ENCODE measurements around the gene ASRGL1.

Gene ASRGL1

DNA sequence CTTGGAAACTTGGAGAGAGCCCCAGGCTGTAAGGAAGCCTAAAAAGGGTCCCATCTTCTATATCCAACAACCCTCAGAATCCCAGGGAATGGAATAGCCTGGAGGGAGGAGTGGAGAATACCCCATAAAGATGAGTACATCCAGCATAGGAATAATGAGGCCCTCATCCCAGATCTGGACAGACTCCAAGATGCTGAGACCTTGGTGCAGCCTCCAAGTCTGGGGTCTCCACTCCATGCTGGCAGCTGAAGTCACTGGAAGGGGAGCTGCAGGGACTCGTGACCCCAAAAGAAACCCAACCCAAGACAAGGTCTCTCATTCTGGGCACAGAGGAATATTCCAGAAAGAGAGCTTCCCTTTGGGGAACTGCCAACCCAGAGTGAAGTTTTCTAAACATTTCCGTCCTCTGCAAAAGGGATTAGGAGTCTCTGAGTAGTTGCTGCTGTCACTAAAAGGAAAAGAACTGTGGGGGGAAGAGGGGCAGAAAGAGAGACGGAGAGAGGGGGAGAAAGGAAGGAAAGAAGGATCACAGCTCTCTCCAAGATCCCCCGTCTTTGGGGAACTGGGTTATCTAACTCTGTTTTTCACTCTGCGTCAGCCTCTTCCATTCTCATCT lies 82.2 kb downstream of the ASRGL1 start:
- no peak for DNase-seq

DNA sequence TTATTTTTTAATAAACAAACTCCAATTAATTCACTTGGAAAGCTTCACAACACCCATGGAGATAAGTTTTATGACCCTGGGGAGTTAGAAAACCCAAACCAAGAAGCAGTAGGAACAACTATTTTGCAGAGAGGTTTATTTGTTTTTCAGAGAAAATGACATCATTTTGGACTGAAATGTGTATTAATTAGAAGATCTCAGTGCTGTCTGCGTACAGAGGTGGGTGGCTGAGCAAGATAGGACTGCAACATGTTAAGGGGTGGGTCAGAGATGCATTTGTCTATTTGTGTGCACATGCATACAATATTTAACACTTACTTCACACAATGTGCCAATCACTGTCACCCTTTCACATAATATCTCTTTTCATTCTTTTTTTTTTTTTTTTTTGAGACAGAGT lies 82.7 kb downstream of the ASRGL1 start:
- no peak for DNase-seq

DNA sequence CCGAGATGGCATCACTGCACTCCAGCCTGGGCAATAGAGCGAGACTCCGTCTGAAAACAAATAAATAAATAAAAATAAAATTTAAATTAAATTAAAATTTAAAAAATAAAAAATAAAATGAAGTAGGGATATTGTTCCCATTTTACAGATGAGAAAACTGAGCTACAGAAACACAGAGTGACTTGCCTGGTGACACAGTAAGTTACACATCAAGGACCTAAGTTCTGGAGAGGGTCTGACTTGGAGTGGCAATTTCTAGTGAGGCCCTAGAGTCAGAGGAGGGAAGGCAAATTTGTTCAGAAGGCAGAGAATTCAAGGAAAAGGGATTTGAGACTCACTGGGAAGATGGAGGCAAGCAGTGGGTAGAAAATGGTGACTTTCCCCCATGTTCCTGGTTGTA lies 83.6 kb downstream of the ASRGL1 start:
- no peak for DNase-seq

DNA sequence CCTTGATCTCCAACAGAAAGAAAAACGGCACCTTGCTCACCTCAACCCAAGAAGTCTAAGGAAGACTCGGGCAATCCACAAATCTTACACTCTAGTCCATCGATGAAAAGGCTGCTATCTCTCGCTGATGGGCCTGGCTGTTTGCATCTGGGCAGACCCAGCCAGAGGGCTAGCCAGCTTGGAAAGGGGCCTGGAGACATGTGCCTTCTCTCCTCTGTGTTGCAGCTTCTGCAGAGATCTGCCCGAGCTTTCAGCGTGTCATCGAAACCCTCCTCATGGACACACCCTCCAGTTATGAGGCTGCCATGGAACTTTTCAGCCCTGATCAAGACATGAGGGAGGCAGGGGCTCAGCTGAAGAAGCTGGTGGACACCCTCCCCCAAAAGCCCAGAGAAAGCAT lies 84.7 kb downstream of the ASRGL1 start:
- no peak for DNase-seq

DNA sequence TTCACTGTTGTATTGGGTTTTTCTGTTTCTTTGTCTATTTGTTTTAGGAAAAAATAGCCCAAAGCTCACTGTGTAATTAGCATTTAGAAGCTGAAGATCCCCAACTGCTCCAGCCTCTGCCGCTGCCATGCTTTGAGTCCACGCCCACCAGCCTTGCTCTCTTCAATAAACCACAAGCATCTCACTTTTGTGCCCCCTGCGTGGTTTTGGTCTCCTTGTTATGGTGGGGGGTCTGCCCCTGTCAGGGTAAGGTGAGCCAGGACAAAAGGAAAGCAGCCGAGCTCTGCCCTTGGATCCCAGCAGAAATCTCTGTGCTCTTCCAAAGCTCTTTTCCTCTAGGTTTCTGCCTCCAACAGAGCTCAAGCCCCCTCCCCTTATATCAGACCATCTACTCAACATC lies 85.8 kb downstream of the ASRGL1 start:
- no peak for DNase-seq

DNA sequence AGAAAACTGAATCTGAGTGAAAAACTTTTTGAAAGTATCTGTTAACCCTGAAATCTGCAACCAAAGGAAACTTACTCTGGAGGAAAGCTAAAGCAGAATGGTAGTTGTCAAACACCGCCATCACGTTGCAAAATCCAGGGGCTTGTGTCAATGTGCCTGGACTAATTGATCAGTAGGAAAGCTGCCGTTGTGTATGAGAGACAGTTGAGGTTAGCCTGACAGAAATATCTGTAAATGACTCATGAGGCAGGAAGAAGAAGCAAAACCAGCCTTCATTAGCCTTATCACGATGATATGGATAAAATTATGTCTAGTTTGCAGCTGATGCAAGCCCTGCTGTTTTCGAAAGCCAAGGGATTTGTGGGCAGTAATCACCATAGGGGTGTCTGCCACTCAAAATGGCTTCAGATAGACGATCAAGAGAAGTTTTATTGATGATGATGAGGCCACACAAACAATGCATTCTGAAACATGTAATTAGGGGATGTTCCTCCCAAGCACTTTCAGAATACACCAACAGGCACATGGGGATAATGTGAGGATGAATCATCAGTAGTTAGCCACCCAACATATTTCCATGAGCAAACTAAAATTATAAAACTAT lies 90.5 kb downstream of the ASRGL1 start:
- DNase-seq = no peak

DNA sequence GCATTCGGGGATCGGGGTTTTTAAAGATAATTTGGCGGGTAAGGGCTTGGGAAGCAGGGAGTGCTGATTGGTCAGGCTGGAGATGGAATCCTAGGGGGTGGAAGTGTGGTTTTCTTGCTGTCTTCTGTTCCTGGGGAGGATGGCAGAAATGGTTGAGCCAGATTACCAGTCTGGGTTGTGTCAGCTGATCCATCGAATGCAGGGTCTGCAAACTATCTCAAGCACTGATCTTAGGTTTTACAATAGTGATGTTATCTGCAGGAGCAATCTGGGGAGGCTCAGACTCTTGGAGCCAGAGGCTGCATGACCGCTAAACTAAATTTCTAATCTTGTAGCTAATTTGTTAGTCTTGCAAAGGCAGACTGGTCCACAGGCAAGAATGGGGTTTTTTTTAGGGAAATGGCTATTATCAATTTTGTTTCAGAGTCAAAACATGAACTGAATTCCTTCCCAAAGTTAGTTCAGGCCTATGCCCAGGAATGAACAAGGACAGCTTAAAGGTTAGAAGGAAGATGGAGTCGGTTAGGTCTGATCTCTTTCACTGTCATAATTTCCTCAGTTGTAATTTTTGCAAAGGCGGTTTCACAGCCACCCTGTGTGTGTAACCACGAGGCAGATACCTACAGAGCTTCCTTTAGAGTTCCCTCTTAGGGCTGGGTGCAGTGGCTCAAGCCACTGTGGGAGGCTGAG lies 91.8 kb downstream of the ASRGL1 start:
- no peak for DNase-seq

DNA sequence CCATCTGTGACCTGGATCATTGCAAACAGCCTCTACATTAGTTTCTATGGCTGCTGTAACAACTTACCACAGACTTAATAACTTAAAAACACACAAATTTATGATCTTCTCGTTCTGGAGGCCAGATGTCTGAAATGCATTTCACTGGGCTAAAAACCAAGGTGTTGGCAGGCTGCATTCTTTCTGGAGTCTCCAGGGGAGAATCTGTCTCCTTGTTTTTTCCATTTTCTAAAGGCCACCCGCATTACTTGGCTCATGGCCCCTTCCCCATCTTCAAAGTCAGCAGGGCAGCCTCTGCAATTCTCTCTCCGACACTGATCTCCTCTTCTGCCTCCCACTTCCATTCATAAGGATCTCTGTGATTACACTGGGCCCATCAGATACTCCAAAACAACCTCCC lies 93.2 kb downstream of the ASRGL1 start:
- no peak for DNase-seq

DNA sequence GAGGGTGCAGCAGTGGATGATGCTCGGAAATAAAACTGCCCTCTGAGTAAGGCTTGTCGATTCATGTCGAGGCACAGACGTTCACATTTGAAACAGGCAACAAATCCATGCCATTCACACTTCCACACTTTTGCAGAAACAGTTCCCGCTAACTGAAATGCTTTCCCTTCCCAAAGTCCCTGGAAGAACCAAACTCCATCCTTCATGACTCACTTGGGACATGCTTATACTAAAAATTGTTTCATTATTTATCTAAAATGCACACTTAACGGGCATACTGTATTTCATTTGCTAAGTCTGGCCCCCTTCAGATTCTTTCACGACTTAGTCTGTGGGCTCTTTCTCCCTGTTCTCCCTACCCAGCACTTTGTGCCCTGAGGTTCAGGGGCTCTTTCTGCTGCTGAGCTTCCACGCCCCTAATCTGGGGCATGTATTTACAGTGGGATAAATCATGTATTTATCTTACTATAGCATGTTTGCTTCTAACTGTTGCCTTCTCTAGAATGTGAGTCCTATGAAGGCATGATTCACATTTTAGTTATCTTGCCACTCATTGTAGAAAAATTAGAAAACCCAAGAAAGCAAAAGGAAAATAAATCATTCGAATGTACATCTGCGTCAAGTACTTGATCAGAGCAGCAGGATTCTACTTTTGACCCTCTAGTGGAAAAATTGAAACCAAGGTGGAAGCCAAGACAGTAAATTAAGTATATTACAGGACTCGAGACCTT lies 94.1 kb downstream of the ASRGL1 start:
- DNase-seq = no peak

DNA sequence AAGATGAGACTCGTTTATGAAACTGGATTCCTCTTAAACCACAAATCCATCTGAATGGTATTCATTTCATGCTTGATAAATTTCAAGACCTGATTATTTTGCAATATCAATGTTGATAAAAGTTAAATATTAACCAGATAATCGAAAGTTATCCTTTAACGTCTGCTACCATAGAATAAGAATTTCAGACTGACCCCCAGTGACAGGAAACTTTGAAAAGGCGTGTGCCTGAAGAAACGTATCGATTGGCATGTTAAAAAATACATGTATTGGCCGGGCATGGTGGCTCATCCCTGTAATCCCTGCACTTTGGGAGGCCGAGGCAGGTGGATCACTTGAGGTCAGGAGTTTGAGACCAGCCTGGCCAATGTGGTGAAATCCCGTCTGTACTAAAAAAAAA lies 95.4 kb downstream of the ASRGL1 start:
- no peak for DNase-seq

DNA sequence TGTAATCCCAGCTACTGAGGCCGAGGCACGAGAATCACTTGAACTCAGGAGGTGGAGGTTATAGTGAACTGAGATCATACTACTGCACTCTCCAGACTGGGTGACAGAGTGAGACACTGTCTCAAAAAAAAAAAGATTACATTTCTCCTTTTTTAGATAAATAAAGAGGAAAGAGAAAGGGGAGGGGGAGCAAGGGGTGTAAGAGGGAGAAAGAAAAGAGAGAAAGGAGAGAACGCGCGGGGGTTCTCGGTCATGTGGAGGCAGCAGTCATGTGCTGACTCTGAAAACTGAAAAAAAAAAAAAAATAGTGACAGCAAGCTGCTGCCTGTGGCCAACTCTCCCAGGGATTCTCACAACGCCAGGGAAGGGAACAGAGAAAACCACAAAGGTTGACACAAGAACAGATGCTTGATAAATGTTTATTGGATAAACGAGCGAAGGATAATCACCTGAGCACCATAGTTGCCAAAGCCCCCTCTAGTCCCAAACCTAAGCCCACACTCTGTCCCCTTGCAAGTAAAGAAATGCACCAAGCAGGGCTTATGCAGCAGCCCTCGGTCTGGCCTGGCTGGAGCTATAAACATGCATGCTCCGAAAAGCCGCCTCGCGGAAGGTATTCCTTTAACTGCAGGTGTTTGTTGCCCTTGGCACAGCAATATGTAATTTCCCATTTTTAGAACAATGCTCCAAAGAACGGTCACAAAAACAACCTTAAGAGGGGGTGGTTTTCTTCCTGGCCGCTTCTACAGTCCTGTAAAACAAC lies 96.1 kb downstream of the ASRGL1 start:
- DNase-seq = no peak

DNA sequence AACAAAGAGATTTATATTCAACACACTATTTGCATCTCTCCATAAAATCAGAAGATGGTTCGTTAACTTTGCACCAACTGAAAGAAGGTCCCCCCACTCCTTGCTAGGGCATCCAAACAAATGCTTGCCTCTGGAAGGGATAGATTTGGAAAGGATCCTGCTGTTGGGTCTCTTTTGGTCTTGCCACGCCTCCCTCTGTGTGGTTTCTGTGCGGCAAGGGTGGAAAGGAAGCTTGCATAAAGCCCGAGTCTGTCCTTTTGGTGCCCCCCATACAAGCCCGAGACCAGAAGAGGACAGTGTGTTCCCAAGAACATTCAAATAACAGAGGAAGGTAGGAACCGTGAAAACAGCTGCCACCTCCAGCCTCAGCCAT lies 96.6 kb downstream of the ASRGL1 start:
- no peak for DNase-seq

DNA sequence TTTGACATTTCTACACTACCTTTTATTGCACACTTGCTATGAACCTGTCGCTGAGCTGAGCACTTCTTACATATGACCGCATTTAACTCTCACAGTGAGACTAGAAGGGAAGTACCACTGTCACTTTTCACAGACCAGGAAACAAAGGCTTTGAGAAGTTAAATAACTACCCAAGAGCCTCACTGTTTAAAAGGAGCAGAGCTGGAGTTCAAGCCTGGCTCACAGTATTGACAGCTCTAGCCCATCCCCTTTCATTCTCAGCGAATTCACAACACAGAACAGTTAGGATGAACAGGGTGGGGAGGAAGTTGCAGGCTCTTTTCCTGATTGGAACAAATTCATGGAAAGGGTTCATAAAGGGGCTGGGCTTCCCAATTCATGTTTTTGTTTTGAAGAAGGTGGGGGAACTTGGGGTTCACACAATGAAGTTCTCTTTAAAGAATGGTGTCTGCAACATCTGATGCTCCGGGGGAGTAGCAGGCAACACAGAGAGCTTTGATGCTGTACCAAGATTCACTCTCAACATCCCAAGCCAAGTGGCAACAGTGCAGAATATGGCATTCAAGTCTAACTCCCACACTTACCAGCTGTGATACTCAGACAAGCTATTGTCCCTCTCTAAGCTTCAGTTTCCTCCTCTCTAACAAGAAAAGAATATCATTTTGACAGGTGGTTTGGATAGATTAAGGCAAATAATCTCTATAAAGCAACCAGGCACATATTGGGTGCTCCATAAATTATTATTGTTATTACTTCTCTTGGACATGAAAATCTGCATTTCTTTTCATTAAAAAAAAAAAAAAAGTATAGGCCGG lies 98.8 kb downstream of the ASRGL1 start:
- DNase-seq = no peak

DNA sequence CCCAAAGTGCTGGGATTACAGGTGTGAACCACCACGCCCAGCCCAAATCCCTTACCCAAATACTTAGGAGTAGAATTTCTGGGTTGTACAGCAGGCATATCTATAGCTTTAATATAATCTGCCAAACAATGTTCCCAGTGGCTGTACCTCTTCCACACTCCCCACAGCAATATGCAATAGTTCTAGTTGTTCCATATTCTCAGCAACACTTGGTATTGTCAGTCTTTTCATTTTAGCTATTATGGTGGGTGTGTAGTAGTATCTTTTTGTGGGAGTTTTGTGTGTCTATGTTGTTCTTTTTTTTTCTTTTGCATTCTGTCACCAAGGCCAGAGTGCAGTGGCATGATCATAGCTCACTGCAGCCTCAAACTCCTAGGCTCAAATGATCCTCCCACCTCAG lies 100.4 kb downstream of the ASRGL1 start:
- no peak for DNase-seq

DNA sequence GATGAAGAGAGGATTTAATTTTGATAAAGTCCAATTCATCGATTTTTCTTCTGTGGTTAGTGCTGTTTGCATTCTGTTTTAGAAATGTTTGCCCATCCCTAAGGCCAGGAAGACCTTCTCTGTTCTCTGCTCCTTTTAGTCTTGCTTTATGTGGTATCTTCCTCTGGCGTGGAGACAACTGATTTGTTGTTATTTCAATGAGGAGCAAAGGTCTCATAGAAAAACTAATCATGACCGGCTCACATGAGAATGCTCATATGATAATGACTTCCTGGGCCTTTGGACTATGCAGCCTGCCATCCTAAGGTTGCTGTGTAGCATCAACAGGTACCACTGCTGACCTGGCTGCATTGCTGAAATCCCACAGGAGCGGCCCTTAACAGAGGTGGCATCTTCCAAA lies 101.4 kb downstream of the ASRGL1 start:
- DNase-seq = no peak

DNA sequence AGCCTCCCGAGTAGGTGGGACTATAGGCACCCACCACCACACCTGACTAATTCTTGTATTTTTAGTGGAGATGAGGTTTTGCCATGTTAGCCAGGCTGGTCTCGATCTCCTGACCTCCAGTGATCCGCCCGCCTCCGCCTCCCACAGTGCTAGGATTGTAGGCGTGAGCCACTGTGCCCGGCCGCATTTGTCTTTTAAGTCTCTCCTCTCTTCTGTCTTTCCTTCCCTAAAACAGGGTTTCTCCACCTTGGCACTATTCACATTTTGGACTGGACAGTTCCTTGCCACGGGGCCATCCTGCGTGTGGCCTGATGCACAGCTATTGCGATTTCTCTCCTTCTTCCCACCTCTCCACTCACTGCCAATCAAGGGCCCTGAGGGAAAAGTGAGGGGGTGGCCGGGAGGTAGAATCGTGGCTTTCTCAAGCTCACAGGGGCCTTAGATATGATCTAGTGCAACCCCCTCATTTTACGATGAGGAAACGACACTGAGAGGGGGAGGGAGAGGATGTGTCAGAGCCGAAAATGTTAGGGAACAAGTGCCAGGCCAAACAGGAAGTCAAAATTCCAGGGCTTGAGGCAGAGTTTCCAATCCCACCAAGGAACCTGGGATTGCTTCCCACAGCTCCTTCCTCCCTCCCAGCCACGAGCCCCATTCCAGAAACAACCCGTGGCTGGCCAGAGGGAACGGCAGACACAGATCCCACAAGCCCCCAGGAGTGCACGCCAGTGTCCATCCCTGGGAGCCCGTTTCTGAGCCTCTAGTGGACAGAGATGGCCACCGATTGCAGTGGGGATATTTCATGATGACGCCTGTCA lies 102.7 kb downstream of the ASRGL1 start:
- DNase-seq = no peak
